Measurements from ENCODE around the gene RBM7. TPM values are rescaled to one million over a fixed set of nuclear protein-coding genes. Genes with fewer than 3 reads are reported as not detected.

The RBM7 gene
- polyA plus RNA-seq, 1 donor (not counting 4 experiments of a cell fraction or from before 2014, with no cell fraction given) = 38.2 TPM

DNA sequence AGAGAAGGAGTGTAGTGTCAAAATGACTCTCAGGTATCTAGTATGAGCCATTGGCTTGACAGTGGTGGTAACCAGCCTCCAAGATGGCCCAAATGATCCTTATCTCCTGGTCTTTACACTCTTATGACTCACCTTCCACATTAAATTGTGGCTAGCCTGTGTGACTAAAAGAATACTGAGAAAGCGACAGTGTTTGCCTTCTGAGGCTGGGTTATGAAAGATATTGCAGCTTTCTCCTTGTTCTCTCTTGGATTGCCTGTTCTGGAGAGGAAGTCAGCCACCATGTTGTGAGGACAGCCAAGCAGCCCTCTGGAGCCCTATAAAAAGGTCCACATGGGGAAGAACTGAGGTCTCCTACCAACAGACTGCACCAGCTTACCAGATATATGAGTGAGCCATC is 16.0 kb upstream of the RBM7 start:
- H3K79me2 ChIP-seq (ENCODE audit: control insufficient read depth, insufficient read depth, low read length) = no peaks in the 10 kb centered on the region
- no peak for DNase-seq (ENCODE audit: low read depth, low spot score)
- no peak overlapping the region for H3K9ac ChIP-seq (ENCODE audit: control insufficient read depth, extremely low read depth, insufficient read depth, low read length)
- H3K36me3 ChIP-seq (ENCODE audit: control insufficient read depth in 2 of 2, extremely low read depth in 1 of 2, insufficient read depth in 2 of 2, low read length in 2 of 2) = no peaks in the 10 kb centered on the region
- no peaks in the 10 kb centered on the region for H3K9me1 ChIP-seq (ENCODE audit: control insufficient read depth, extremely low read depth, insufficient read depth, low read length)
- H2AFZ ChIP-seq (ENCODE audit: control insufficient read depth, low read length) = no peak overlapping the region
- TF ChIP-seq, protein P1, sequence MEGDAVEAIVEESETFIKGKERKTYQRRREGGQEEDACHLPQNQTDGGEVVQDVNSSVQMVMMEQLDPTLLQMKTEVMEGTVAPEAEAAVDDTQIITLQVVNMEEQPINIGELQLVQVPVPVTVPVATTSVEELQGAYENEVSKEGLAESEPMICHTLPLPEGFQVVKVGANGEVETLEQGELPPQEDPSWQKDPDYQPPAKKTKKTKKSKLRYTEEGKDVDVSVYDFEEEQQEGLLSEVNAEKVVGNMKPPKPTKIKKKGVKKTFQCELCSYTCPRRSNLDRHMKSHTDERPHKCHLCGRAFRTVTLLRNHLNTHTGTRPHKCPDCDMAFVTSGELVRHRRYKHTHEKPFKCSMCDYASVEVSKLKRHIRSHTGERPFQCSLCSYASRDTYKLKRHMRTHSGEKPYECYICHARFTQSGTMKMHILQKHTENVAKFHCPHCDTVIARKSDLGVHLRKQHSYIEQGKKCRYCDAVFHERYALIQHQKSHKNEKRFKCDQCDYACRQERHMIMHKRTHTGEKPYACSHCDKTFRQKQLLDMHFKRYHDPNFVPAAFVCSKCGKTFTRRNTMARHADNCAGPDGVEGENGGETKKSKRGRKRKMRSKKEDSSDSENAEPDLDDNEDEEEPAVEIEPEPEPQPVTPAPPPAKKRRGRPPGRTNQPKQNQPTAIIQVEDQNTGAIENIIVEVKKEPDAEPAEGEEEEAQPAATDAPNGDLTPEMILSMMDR (optimal IDR thresholded peaks at IDR 0.05 in 1 of 3, IDR thresholded peaks at IDR 0.05 in 1 of 3, conservative IDR thresholded peaks at IDR 0.05 in 1 of 3; ENCODE audit: extremely low read depth in 1 of 3, insufficient read depth in 2 of 3, low read length in 3 of 3) = no peak
- no peak for TF ChIP-seq EZH2 (IDR thresholded peaks at IDR 0.05; ENCODE audit: low read length)
- no peaks in the 10 kb centered on the region for H3K27me3 ChIP-seq (ENCODE audit: control insufficient read depth, extremely low read depth, insufficient read depth, low read length)
- no peak overlapping the region for H3K4me2 ChIP-seq (ENCODE audit: control insufficient read depth, extremely low read depth, insufficient read depth, low read depth, low read length)
- FAIRE-seq = no peak
- H3K27ac ChIP-seq (ENCODE audit: control insufficient read depth, insufficient read depth, low read length) = no peak overlapping the region
- no peak overlapping the region for H3K4me3 ChIP-seq (ENCODE audit: control insufficient read depth in 2 of 3, extremely low read depth in 1 of 3, insufficient read depth in 2 of 3, low read depth in 1 of 3, low read length in 3 of 3)
- H4K20me1 ChIP-seq (ENCODE audit: control insufficient read depth, extremely low read depth, insufficient read depth, low read length) = no peaks in the 10 kb centered on the region
- no peaks in the 10 kb centered on the region for H3K4me1 ChIP-seq (ENCODE audit: control insufficient read depth, extremely low read depth, insufficient read depth, low read length)
- dilution Hi-C loops (cut with MboI; ENCODE audit: extremely low pct_ligation_motif_present, low sequenced_read_pairs) = no loop called here
- H3K9me3 ChIP-seq (ENCODE audit: control insufficient read depth, low read depth, low read length) = no peaks in the 10 kb centered on the region

DNA sequence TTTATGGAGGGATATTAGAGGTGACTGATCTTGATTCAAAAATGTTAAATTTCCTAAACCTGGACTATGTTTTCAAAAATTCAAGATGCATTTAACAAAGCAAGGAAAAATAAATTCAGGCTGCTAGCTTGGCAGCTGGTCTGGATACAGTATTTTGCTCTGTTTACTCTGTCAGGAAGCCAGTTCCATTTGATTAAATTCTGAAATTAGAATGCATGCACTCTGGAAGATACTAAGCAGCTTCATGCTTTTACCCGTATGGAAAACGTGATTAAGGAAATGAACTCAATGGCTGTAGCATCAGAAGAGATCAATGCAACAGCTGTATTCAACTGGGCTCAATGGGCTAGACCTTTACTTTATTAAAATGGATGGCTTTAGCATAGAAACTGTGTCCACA is 14.3 kb upstream of the RBM7 start:
- H3K4me2 ChIP-seq (ENCODE audit: control insufficient read depth, extremely low read depth, insufficient read depth, low read depth, low read length) = no peak overlapping the region
- H3K27me3 ChIP-seq (ENCODE audit: control insufficient read depth, extremely low read depth, insufficient read depth, low read length) = no peaks in the 10 kb centered on the region
- H3K27ac ChIP-seq (ENCODE audit: control insufficient read depth, insufficient read depth, low read length) = no peak overlapping the region
- H3K36me3 ChIP-seq (ENCODE audit: control insufficient read depth in 2 of 2, extremely low read depth in 1 of 2, insufficient read depth in 2 of 2, low read length in 2 of 2) = no peaks in the 10 kb centered on the region
- dilution Hi-C loops (cut with MboI; ENCODE audit: extremely low pct_ligation_motif_present, low sequenced_read_pairs) = no loop called here
- H3K9me1 ChIP-seq (ENCODE audit: control insufficient read depth, extremely low read depth, insufficient read depth, low read length) = no peaks in the 10 kb centered on the region
- no peaks in the 10 kb centered on the region for H3K79me2 ChIP-seq (ENCODE audit: control insufficient read depth, insufficient read depth, low read length)
- TF ChIP-seq, protein P1 (optimal IDR thresholded peaks at IDR 0.05 in 1 of 3, IDR thresholded peaks at IDR 0.05 in 1 of 3, conservative IDR thresholded peaks at IDR 0.05 in 1 of 3; ENCODE audit: extremely low read depth in 1 of 3, insufficient read depth in 2 of 3, low read length in 3 of 3) = no peak
- TF ChIP-seq EZH2 (IDR thresholded peaks at IDR 0.05; ENCODE audit: low read length) = no peak
- H2AFZ ChIP-seq (ENCODE audit: control insufficient read depth, low read length) = no peak overlapping the region
- H4K20me1 ChIP-seq (ENCODE audit: control insufficient read depth, extremely low read depth, insufficient read depth, low read length) = no peaks in the 10 kb centered on the region
- H3K9me3 ChIP-seq (ENCODE audit: control insufficient read depth, low read depth, low read length) = no peaks in the 10 kb centered on the region
- DNase-seq (ENCODE audit: low read depth, low spot score) = no peak
- H3K4me3 ChIP-seq (ENCODE audit: control insufficient read depth in 2 of 3, extremely low read depth in 1 of 3, insufficient read depth in 2 of 3, low read depth in 1 of 3, low read length in 3 of 3) = no peak overlapping the region
- H3K4me1 ChIP-seq (ENCODE audit: control insufficient read depth, extremely low read depth, insufficient read depth, low read length) = no peaks in the 10 kb centered on the region
- H3K9ac ChIP-seq (ENCODE audit: control insufficient read depth, extremely low read depth, insufficient read depth, low read length) = no peak overlapping the region
- FAIRE-seq = no peak
